HG03060 (cell line): ENCODE measurements around the gene A2M.
"Not testable (repeated sequence)": the region's sequence is repeated elsewhere in the genome, so short reads cannot be mapped to it uniquely, and the experiment has no call there.

Experiments used
- ATAC-seq: cut with Tn5 transposase; IDR thresholded peaks from one replicate; pipeline ENCODE4 v1.9.1; 2021; ENCODE audit warnings: low read depth, moderate number of reproducible peaks; ENCODE audit not compliant: unreplicated experiment

The A2M gene

GRCh38 chr12:9115731-9116559 lies at the start of gene A2M:
Gene A2M, minus strand, starts transcription at chr12:9115919. Its CDS starts 70 bp downstream, at chr12:9115849.
- ATAC-seq = no peak

- ATAC-seq = no peak
These were observed 47.7 kb upstream of the A2M start for GRCh38 chr12:9163392-9163791.

DNA sequence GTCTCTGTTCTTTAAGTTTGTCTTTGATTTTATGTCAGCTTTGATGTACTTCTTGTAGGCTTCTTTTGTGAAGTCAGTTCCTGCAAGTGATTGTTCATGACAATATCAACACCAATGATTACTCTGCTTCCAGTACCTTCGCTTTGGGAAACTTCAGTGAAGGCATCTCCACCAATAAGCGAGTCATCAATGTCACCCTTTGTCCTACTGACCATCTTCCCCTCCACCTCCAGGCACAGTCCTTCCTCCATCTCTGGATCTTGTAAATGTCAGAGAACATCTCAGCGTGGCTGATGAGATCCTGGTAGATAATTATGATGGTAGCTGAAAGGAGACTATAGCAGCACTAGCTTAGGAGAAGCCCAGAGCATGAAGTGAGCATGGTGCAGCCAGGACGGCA lies 40.4 kb upstream of the A2M start:
- no peak for ATAC-seq

GRCh38 chr12:9149372-9149771 lies 33.7 kb upstream of the A2M start:
- ATAC-seq = no peak

DNA sequence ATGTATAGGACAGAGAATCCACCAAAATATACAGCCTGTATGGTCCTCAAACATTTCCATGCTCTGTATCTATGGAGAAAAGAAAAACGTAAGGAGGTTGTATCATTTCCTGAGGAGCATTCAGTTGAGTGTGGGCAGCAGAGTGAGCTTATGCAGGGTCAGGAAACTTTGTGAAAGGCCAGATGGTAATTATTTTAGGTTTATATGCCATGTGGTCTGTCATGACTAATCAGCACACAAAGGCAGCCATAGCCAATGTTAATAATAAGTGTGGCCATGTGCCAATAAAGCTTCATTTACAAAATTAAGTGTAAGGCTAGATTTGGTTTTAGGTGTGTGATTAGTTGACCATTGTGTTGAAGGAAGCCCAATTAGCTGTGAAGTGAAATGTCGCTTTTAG lies 33.2 kb upstream of the A2M start:
- no peak for ATAC-seq

DNA sequence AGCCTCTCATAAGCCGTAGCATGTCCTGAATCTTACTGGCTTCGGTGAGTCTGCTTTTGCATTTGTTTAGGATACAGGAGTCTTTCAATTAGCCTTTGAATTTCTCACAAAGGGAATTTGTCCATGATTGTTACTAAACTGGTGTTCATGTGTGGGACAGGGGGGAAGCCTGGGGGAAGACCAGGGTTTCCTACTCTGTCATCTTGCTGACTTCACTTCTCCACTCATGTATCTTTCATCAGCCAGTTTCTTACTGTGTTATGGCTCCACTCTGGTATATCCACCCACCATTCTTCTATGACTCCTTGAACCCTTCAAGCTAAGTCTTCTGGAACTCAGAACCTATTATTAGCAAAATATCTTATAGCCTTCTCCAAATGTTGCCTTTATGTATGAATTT lies 31.7 kb upstream of the A2M start:
- no peak for ATAC-seq

DNA sequence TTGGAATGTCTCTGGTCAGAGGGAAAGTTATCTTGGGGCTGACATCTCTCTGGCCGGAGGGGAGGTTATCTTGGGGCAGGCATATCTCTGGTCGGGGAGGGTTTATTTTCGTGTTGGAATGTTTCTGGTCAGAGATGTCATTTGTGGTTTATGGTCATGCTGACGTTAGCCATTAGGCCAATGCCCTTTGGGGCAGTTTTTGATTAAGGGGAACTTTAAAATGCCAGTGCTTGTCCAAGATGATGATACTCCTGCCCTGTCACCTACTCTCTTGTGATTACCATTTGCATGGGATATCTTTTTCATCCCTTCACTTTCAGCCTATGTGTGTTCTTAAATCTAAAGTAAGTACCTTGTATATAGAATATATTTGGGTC lies 29.0 kb upstream of the A2M start:
- no peak for ATAC-seq

DNA sequence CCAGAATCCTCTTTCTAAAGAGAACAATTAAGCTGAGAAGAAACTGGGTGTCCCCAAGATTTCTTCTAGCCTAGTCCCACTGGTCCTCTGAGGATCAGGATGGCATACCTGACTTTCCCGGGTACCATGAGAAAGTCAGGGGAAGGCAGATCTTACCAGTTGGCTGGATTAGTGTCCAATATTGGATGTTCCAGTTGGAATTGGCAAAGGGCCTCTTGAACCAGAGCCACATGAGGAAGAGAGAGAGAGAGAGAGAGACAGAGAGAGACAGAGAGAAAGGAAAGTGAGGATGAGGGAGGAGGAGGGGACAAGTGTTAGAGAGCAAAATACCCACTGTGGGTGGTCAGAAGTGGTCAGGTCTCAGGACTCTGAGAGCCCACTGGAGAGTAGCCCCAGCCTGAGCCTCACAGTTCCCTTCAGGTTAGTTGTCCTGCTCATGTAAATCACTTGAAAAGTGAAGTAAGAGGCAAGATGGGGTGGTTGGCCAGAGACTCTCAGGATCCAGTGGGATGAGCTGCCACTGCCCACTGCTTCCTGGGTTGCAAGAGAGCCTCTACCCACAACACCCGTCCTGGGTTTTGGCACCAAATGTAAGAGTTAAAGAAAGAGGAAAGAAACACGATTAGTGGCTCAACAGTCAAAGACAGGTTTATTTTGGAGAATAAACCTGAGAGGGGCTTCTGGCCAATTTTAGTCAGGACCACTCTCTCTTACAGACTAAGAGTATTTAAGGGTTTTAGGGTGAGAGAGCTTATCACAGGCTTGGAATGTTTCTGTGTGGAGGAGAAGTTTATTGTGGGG lies 28.4 kb upstream of the A2M start:
- ATAC-seq = no peak

DNA sequence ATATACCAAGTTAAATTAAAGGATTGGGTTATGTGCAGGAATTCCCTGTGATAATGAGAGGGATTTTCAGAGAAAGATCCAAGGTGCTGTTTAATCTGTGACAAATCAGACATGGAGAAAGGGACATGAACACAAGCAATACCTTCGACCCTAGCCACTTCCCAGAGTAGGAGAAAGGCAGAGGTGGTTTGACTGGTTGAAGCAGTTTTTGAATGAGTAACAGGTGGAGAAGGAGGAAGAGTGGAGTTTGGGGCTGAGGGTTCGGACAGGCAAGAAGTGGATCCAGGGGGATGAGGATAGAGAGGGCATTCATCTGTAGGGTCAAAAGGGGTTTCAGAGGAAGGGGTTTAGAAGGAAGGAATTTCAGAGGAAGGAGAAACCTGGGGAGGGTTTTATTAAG lies 27.4 kb upstream of the A2M start:
- ATAC-seq = no peak

- ATAC-seq = not testable (repeated sequence)
These were observed 24.0 kb upstream of the A2M start for GRCh38 chr12:9139588-9140290.

DNA sequence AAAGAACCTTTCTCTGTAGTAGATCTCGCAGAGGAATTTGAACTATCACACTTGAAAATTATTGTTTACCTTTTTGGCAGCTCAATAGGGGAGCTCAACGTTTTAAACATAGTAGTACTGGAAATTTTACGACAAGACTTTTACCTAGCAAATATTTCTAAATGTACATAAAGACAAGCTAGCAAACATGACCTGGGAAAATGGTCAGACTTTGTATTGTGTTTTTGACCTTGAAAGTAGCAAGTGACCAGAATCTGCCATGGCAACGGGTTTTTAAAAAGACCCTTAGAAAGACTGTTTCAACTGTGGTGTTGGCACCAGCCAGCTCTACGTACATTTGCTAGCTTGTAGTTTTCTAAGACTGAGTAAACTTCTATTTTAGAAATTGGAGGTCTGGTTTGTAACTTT lies 20.2 kb upstream of the A2M start:
- ATAC-seq = no peak

- ATAC-seq = no peak
These were observed 19.4 kb upstream of the A2M start for GRCh38 chr12:9134981-9135628.

- ATAC-seq = no peak
These were observed 17.6 kb upstream of the A2M start for GRCh38 chr12:9133216-9133916.

DNA sequence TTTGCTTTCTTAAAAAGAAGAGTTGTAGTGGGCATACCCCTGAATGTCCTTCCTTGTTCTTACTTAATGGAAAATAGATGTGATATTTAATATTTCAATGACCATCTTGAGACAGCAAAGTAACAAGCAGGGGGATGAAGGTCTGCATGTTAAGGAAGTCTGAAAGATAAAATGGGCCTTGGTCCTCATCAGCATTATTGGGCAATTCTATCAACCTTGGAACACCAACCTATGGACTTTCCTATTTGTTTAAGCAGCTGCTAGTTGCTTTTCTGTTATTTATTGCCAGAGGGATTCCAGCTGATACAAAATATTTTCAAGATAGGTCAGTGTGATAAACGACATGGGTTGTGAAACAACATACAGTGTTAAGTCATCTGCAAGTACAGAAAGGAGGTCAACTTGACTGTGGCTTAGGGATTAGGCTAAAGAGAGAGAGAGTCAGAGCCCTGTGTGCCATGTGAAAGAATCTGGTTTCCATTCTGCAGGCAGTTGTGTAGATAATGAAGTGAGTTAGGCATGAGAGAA lies 16.4 kb upstream of the A2M start:
- no peak for ATAC-seq

DNA sequence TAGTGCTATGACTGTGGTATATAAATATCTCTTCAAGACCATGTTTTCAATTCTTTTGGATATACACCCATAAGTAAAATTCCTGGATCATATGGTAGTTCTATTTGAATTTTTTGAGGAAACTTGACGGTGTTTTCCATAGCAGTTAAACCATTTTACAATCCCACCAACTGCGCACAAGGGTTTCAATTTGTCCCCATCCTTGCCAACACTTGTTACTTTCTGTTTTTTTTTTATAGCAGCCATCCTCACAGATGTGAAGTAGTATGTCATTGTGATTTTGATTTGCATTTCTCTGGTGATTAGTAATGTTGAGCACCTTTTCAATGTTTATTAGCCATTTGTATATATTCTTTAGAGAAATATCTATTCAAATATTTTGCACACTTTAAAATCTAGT lies 14.5 kb upstream of the A2M start:
- no peak for ATAC-seq

DNA sequence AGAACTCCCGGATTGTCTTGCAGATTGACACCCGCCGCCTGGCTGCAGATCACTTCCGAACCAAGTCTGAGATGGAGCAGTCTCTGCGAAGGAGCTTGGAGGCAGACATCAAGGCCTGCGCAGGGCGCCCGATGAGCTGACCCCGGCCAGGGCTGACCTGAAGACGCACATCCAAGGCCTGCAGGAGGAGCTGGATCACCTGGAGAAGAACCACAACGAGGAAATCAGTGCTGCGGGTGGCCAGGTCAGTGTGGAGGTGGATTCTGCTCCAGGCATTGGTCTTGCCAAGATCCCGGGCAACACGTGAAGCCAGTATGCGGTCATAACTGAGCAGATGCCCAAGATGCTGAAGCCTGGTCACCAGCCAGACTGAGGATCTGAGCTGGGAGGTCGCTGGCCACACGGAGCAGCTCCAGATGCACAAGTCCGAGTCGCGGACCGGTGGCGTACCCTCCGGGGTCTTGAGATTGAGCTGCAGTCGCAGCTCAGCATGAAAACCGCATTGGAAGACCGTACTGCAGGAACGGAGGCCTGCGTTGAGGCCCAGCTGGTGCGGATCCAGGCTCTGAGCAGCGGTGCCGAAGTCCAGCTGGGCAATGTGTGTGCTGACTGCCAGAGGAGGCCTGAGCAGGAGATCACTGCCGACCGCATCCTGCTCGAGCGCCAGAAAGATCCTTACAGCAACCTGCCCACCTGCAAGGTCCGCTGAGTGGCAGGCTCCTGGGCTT lies 12.4 kb upstream of the A2M start:
- ATAC-seq = no peak

DNA sequence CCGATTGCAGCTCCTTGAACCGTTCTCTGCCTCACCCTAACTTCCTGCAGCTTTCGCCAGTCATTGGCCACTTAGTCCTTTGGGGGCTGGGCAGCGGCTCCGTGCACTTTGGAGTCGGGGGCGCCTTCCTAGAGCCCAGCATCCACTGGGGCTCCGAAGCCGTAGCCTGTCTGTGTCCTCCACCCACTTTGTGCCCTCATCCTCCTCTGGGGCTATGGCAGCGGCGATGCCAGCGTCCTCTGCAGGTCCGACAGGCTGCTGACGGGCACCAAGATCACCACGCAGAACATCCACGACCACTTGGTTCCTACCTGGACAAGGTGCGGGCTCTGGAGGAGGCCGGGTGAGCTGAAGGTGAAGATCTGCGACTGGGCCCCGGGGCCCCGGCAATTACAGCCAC lies 11.8 kb upstream of the A2M start:
- no peak for ATAC-seq

- ATAC-seq = no peak
These were observed 8.8 kb upstream of the A2M start for GRCh38 chr12:9124383-9125031.
